Astrocyte of the cerebellum (primary cell): ENCODE measurements around the gene NOTUM.

Experiments used
- DNase-seq: peaks from one replicate; pipeline ENCODE4 v3.0.0-alpha.2; 2011; ENCODE audit warnings: low read depth
- H3K4me3 ChIP-seq: 2 replicates; pipeline ENCODE4 v1.5.1; 2011; ENCODE audit warnings: mild to moderate bottlenecking, low read depth, low read length, moderate library complexity
- in situ Hi-C: cut with HindIII; loops from 2 replicates; pipeline ENCODE4 v1.10.0; 2017; ENCODE audit warnings: low sequenced_read_pairs
- TF ChIP-seq, protein P1 (sequence below): IDR thresholded peaks from 2 replicates; pipeline ENCODE4 v1.5.1; 2012; ENCODE audit warnings: low read length, low read depth, moderate library complexity, mild to moderate bottlenecking; ENCODE audit errors: missing control alignments

Gene NOTUM

DNA sequence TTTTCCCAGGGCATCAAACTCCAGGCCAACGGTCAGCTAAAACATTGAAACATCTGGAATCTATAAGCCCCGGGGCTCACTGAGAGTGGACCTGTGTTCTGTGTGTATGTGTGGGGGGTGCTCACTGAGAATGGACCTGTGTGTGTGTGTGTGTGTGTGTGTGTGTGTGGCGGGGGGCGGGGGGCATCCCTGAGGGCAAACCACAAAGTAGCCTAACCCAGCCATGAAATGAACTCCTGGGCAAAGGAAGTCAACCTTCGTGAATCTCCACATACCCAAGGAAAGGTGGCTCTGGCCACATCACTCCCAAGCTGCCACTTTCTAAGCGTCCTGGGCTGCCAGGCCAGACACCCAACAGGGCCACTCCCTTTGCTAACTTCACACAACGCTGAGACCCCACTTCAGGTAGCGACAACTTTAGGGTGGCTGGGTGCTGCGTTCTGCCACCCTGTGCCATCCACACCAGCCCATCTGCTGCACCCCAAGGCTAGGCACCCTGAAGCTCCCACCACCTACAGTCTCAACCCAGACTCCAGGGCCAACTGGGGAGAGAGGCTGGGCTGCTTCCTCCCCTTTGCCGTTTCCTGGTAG lies 35.0 kb downstream of the NOTUM start:
- in situ Hi-C loops = no loop called here
- TF ChIP-seq, protein P1, sequence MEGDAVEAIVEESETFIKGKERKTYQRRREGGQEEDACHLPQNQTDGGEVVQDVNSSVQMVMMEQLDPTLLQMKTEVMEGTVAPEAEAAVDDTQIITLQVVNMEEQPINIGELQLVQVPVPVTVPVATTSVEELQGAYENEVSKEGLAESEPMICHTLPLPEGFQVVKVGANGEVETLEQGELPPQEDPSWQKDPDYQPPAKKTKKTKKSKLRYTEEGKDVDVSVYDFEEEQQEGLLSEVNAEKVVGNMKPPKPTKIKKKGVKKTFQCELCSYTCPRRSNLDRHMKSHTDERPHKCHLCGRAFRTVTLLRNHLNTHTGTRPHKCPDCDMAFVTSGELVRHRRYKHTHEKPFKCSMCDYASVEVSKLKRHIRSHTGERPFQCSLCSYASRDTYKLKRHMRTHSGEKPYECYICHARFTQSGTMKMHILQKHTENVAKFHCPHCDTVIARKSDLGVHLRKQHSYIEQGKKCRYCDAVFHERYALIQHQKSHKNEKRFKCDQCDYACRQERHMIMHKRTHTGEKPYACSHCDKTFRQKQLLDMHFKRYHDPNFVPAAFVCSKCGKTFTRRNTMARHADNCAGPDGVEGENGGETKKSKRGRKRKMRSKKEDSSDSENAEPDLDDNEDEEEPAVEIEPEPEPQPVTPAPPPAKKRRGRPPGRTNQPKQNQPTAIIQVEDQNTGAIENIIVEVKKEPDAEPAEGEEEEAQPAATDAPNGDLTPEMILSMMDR = no peak
- peak overlapping the region; percentile 79 for H3K4me3 ChIP-seq
- DNase-seq = no peak

DNA sequence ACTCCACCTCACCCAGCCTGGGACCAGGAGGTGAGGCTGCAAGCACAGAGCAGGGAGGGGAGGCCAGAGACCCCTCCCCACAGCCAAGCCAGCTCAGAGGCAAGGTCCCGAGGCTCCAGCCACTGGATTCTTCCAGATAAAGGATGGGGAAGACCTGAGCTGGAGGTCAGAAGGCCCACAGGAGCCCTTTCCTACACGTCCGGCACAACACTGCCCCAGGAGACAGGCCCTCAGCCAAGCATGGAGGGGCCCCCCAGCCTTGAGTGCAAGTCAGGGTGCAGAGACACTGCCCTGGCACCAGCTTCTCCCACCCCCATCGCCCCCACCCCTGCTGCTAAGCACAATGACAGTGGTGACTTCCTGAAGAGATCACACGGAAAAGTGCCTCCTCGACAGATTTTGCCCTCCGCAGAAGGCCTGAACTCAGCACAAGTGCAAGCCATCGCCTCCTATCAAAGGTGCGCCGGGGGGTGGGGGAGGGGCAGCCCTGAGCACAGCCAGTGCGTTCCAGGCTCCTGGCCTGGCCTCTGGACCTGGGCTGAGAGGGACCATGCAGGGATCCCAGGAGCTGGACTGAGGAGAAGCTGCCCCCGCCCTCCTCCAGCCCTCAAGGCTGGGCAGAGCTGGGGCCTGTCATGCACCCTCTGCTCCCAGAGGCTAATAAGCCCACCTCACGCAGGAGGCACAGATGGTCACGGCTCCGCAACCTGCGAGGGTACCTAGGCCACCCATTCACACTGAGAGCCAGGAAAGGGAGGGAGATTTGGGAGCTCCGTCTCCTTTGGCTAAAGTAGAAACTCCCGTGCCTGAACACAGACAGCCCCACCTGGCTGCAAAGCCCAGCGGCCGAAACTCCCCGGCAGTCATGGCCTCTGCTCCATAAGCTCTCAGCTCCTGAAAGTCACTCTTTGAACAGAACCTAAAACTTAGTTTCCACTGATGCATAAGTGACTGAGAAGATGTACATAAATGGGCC lies 36.1 kb downstream of the NOTUM start:
- in situ Hi-C loops = no loop called here
- TF ChIP-seq, protein P1 = no peak
- DNase-seq = no peak
- H3K4me3 ChIP-seq = no peak overlapping the region

DNA sequence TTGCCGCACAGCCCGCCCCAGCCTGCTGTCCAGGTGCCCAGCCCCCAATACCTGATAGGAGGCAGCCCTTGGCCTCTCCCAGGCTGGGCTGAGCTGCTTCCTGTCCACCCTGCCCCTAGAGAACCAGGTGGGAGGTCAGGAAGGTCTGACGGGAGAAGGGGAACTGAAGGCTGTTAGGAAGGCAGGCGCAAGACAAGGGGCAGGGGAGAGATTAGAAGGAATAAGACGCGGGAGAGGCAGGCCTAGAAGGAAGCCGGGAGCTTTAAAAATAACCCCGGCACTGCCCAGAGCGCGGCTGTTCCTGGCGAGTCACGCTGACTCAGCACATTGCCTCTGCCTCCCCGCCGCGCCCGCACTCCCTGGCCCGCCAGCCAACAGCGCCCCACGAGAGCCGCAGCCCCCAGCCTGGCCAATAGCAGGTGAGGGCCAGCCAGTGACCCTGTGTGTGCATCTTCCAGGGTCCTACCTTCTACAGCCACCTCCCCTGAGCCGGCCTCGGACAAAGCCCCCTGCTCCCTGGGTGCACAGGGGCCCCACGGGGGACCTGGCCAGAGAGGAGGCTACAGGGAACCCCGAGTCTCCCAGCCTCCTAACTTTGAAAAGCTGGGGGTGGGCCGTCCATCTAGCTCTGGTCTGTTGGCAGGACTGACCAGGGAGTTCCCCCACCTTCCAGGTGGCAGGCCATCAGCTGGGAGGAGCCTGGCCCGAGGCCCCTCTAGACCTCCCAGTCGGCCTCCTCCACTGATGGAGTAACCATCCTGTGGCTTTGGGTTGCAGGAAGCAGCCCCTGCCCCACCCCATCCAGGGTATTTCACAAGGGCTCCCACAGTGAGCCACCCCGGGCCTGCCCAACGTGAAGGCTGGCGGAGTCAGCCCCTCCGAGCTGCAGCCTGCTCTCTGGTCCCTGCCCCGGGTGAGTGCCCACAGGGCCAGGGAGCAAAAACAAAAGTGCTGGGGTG lies 37.4 kb downstream of the NOTUM start:
- peak overlapping the region; percentile 26 for H3K4me3 ChIP-seq
- in situ Hi-C loops = no loop called here
- no peak for DNase-seq
- TF ChIP-seq, protein P1 = no peak

DNA sequence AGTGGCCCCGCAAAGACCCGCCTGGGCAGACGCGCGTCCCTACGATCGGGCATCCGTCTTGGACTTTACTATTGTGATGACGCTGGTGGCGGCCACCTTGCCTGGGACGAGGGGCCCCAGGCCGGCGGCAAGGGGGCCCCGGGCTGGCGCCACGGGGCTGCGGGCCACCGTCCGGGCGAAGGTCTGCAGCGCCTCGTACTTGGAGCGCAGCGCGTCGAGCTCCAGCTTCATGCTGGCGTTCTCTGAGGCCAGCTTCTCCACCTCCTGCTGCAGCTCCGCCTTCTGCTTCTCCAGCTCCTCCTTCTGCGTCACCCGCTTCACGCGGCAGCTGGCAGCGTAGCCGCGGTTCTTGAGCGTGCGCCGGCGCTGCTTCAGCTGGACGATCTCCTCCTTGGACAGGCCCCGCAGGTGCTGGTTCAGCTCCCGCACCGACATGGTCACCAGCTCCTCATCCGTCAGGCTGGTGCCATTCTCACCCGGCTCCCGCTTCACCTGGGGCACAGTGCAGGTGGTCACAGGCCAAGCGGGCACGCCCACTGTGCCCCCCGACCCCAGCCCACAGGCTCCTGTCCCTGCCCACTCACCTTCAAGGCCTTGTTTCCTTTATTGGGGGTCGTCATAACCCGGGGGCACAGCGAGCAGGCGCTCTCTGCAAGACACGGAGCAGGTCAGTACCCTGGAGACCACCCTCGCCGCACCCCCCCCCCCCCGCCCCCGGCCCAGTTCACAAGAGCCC lies 38.3 kb downstream of the NOTUM start:
- TF ChIP-seq, protein P1 = no peak
- in situ Hi-C loops = no loop called here
- peak overlapping the region; percentile 26 for H3K4me3 ChIP-seq
- DNase-seq = no peak

DNA sequence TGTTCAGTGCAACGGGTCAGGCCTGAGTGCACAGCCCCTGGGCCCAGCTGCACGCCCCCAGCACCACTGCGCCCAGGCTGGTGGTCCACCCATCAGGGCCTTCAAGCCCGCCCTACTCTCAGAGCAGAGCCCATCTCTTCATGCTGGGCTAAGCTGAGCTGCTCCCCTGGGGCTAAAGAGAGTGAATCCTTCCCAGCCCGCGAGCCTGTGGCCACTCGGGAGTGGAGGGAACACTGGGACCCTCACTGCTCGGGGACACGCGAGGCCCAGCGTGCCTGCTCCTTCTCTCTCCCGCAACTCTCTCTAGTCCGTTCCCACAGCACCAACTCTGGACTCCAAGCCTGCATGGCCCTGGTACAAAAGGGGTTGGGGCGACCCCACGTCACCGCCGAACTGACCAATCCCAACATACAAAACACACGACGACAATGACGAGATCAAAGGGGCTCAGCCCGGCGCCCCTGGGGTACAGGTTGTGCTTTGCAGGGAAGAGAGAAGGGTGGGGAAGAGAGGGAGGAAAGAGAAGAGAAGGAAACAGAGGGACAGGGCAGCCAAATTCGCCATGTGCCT lies 38.9 kb downstream of the NOTUM start:
- in situ Hi-C loops = no loop called here
- DNase-seq = no peak
- TF ChIP-seq, protein P1 = no peak
- H3K4me3 ChIP-seq = no peak overlapping the region
